H9 (cell line): Measurements from ENCODE around the gene RNF224. TPM values are rescaled to one million over a fixed set of nuclear protein-coding genes. Genes with fewer than 3 reads are reported as not detected.

ENCODE experiments used
- DNase-seq: peaks from one replicate; pipeline ENCODE4 v3.0.0-alpha.2; 2017
- H2AFZ ChIP-seq: one replicate; pipeline ENCODE4 v1.6.1; 2013; ENCODE audit warnings: mild to moderate bottlenecking, low read length, control low read depth, moderate library complexity
- H2AK5ac ChIP-seq: 2 replicates; pipeline ENCODE4 v1.6.1; 2013; ENCODE audit warnings: low read length, control low read depth, mixed read lengths; ENCODE audit not compliant: insufficient read length
- H2BK120ac ChIP-seq: one replicate; pipeline ENCODE4 v1.6.1; 2013; ENCODE audit warnings: low read depth, mild to moderate bottlenecking, low read length, control low read depth, inconsistent platforms; ENCODE audit not compliant: poor library complexity, severe bottlenecking
- H2BK12ac ChIP-seq: 2 replicates; pipeline ENCODE4 v1.6.1; 2013; ENCODE audit warnings: low read length, control low read depth, mixed read lengths, low read depth; ENCODE audit not compliant: insufficient read length
- H2BK15ac ChIP-seq: 2 replicates; pipeline ENCODE4 v1.6.1; 2013; ENCODE audit warnings: low read depth, low read length, control low read depth
- H2BK20ac ChIP-seq: one replicate; pipeline ENCODE4 v1.6.1; 2013; ENCODE audit warnings: low read depth, mild to moderate bottlenecking, low read length, control low read depth, inconsistent platforms; ENCODE audit not compliant: poor library complexity, severe bottlenecking
- H2BK5ac ChIP-seq: 2 replicates; pipeline ENCODE4 v1.6.1; 2013; ENCODE audit warnings: low read length, control low read depth, mixed read lengths; ENCODE audit not compliant: insufficient read length
- H3K14ac ChIP-seq: 2 replicates; pipeline ENCODE4 v1.6.1; 2013; ENCODE audit warnings: low read length, control low read depth; ENCODE audit not compliant: insufficient read depth
- H3K18ac ChIP-seq: 2 replicates; pipeline ENCODE4 v1.6.1; 2013; ENCODE audit warnings: low read depth, mild to moderate bottlenecking, mixed read lengths, low read length, control low read depth; ENCODE audit not compliant: insufficient read length
- H3K23ac ChIP-seq: 2 replicates; pipeline ENCODE4 v1.6.1; 2013; ENCODE audit warnings: low read length, control low read depth, mixed read lengths, low read depth; ENCODE audit not compliant: insufficient read length
- H3K23me2 ChIP-seq: 2 replicates; pipeline ENCODE4 v1.6.1; 2013; ENCODE audit warnings: low read depth, mild to moderate bottlenecking, mixed read lengths, low read length, control low read depth; ENCODE audit not compliant: insufficient read length, poor library complexity, severe bottlenecking
- H3K27ac ChIP-seq: 2 replicates; pipeline ENCODE4 v1.5.1; 2013; ENCODE audit warnings: low read length, control low read depth, mixed read lengths, low read depth; ENCODE audit not compliant: insufficient read length
- H3K27me3 ChIP-seq: 2 replicates; pipeline ENCODE4 v1.6.1; 2013; ENCODE audit warnings: low read length, control low read depth, inconsistent platforms; ENCODE audit not compliant: insufficient read depth
- H3K4ac ChIP-seq: 2 replicates; pipeline ENCODE4 v1.6.1; 2013; ENCODE audit warnings: low read depth, mild to moderate bottlenecking, control low read depth, inconsistent platforms, low read length, moderate library complexity
- H3K4me1 ChIP-seq: 2 replicates; pipeline ENCODE4 v1.6.1; 2013; ENCODE audit warnings: low read length, control low read depth, inconsistent platforms; ENCODE audit not compliant: insufficient read depth
- H3K4me2 ChIP-seq: 2 replicates; pipeline ENCODE4 v1.6.1; 2013; ENCODE audit warnings: low read length, control low read depth, mixed read lengths; ENCODE audit not compliant: insufficient read length, insufficient read depth
- H3K56ac ChIP-seq: 2 replicates; pipeline ENCODE4 v1.6.1; 2013; ENCODE audit warnings: low read depth, mild to moderate bottlenecking, mixed read lengths, low read length, control low read depth; ENCODE audit not compliant: insufficient read length
- H3K79me1 ChIP-seq: 2 replicates; pipeline ENCODE4 v1.6.1; 2013; ENCODE audit warnings: low read depth, mild to moderate bottlenecking, moderate library complexity, low read length, control low read depth, inconsistent platforms; ENCODE audit not compliant: insufficient read depth, poor library complexity, severe bottlenecking
- H3K79me2 ChIP-seq: 2 replicates; pipeline ENCODE4 v1.6.1; 2013; ENCODE audit warnings: low read length, control low read depth, inconsistent platforms; ENCODE audit not compliant: insufficient read depth
- H3K9ac ChIP-seq: 2 replicates; pipeline ENCODE4 v1.6.1; 2013; ENCODE audit warnings: low read length, control low read depth, mixed read lengths; ENCODE audit not compliant: insufficient read length; ENCODE audit errors: extremely low read depth
- H3K9me3 ChIP-seq: one replicate; pipeline ENCODE4 v1.6.1; 2013; ENCODE audit warnings: low read depth, low read length, inconsistent platforms; ENCODE audit not compliant: control insufficient read depth
- H3T11ph ChIP-seq: one replicate; pipeline ENCODE4 v1.6.1; 2013; ENCODE audit warnings: mild to moderate bottlenecking, low read length, control low read depth, inconsistent platforms
- H4K20me1 ChIP-seq: one replicate; pipeline ENCODE4 v1.6.1; 2013; ENCODE audit not compliant: control insufficient read depth, insufficient read length, insufficient read depth
- H4K5ac ChIP-seq: 2 replicates; pipeline ENCODE4 v1.6.1; 2013; ENCODE audit warnings: low read depth, mild to moderate bottlenecking, mixed read lengths, low read length, control low read depth; ENCODE audit not compliant: insufficient read length
- H4K8ac ChIP-seq: replicated peaks from 2 replicates; pipeline ENCODE4 v1.6.1; 2013; ENCODE audit warnings: low read length, control low read depth, mixed read lengths, low read depth; ENCODE audit not compliant: insufficient read length
- H4K91ac ChIP-seq: 2 replicates; pipeline ENCODE4 v1.6.1; 2013; ENCODE audit warnings: low read depth, mild to moderate bottlenecking, moderate library complexity, mixed read lengths, low read length, control low read depth; ENCODE audit not compliant: insufficient read length
- H3K27ac Mint-ChIP-seq, 3 experiments: 2 replicates in 2 of 3; 3 replicates in 1 of 3; pipeline ENCODE4 v1.8.0; 2020 to 2021; ENCODE audit warnings: mixed read lengths in 3 of 3, mild to moderate bottlenecking in 1 of 3, moderate library complexity in 1 of 3
- H3K27me3 Mint-ChIP-seq: 2 replicates; pipeline ENCODE4 v1.8.0; 2021; ENCODE audit warnings: low read depth, mild to moderate bottlenecking, moderate library complexity, mixed read lengths
- H3K36me3 Mint-ChIP-seq, 3 experiments: 2 replicates in 2 of 3; 3 replicates in 1 of 3; pipeline ENCODE4 v1.8.0; 2020 to 2021; ENCODE audit warnings: low read depth in 3 of 3, mixed read lengths in 3 of 3; ENCODE audit not compliant: insufficient read depth in 1 of 3
- H3K4me1 Mint-ChIP-seq, 2 experiments: 2 replicates each; pipeline ENCODE4 v1.8.0; 2020; ENCODE audit warnings: mixed read lengths in 2 of 2
- H3K4me3 Mint-ChIP-seq, 2 experiments: 2 replicates in 1 of 2; 3 replicates in 1 of 2; pipeline ENCODE4 v1.8.0; 2020 to 2021; ENCODE audit warnings: mild to moderate bottlenecking in 2 of 2, mixed read lengths in 2 of 2, moderate library complexity in 1 of 2
- H3K9me3 Mint-ChIP-seq, 2 experiments: 2 replicates in 1 of 2; 3 replicates in 1 of 2; pipeline ENCODE4 v1.8.0; 2020; ENCODE audit warnings: mild to moderate bottlenecking in 2 of 2, mixed read lengths in 2 of 2, moderate library complexity in 1 of 2
- WGBS: extraction: QIAGEN DNeasy Blood & Tissue Kit; methylation state at CpG from one replicate; pipeline ENCODE4 v1.1.7; 2013; ENCODE audit warnings: missing lambda C conversion rate, low lambda C conversion rate, mixed read lengths; ENCODE audit not compliant: insufficient read length; ENCODE audit errors: extremely low coverage; 5-methylcytosine and 5-hydroxymethylcytosine counted together
- total RNA-seq: library from RNA; stranded (reverse); gene quantifications from 2 replicates; pipeline ENCODE4 v1.2.1, GENCODE V29; 2021
- TF ChIP-seq, protein P1 (sequence below): fragments of 200-600 bp; sonication (generic); conservative IDR thresholded peaks from 3 replicates; pipeline ENCODE4 v1.8.0; 2021; ENCODE audit warnings: antibody characterized with exemption, mild to moderate bottlenecking

The RNF224 gene
- total RNA-seq, 1 experiment from 2014 or later = 0.15 TPM

DNA sequence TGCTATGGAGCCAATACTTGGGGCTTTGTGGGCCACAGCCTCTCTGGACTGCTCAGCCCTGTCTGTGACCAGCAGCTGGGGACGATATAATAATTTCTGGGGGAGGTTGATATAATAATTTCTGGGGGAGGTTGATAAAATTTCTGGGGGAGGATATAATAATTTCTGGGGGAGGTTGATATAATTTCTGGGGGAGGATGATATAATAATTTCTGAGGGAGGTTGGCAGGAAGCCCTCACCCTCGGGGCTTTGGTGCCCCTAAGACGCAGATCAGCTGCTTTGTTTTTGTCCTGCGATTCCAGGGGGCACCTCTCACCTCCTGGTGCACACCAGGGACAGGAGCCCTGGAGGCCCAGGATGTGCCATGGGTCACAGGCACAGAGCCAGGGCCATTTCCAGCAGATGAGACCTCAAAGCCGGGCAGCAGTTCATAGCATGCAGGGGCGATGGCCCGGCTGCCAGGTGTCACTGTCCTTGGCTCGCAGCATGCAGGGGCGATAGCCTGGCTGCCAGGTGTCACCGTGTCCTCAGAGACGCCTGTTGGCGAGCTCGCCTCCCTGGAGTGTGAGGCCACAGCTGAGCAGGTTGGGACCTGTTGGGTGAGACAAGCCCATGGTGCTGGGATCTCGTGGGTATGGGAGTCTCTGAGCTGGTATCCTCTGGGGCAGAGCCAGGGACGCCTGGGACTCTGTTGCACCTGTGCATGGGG lies 46.5 kb downstream of the RNF224 start:
- H2BK120ac ChIP-seq = no peak overlapping the region
- H2BK15ac ChIP-seq = no peak overlapping the region
- no peak overlapping the region for H2BK20ac ChIP-seq
- no peak overlapping the region for H4K5ac ChIP-seq
- H3K9ac ChIP-seq = no peak overlapping the region
- H3K27ac ChIP-seq = no peak overlapping the region
- no peak overlapping the region for H2AK5ac ChIP-seq
- no peak overlapping the region for H4K91ac ChIP-seq
- no peaks in the 10 kb centered on the region for H3K27me3 ChIP-seq
- H2AFZ ChIP-seq = no peak overlapping the region
- H2BK12ac ChIP-seq = no peak overlapping the region
- peaks cover 4% of the 10 kb centered on the region for H3K23me2 ChIP-seq
- H3K27ac Mint-ChIP-seq = no peak overlapping the region; a peak in 1 of 7 replicates
- DNase-seq = peak; percentile 28
- H3K79me2 ChIP-seq = no peaks in the 10 kb centered on the region
- no peaks in the 10 kb centered on the region for H3K9me3 ChIP-seq
- WGBS = no CpG with 5 or more reads among the region's 15 CpGs
- peaks cover 20 to 29% of the 10 kb centered on the region in 2 experiments for H3K4me1 Mint-ChIP-seq
- no peaks in the 10 kb centered on the region for H3K79me1 ChIP-seq
- H3K56ac ChIP-seq = no peak overlapping the region
- H3T11ph ChIP-seq = no peak overlapping the region
- H3K4me2 ChIP-seq = no peak overlapping the region
- H2BK5ac ChIP-seq = no peak overlapping the region
- H3K4me3 Mint-ChIP-seq = no peak overlapping the region
- H3K4me1 ChIP-seq = no peaks in the 10 kb centered on the region
- no peak overlapping the region for H3K23ac ChIP-seq
- TF ChIP-seq, protein P1, sequence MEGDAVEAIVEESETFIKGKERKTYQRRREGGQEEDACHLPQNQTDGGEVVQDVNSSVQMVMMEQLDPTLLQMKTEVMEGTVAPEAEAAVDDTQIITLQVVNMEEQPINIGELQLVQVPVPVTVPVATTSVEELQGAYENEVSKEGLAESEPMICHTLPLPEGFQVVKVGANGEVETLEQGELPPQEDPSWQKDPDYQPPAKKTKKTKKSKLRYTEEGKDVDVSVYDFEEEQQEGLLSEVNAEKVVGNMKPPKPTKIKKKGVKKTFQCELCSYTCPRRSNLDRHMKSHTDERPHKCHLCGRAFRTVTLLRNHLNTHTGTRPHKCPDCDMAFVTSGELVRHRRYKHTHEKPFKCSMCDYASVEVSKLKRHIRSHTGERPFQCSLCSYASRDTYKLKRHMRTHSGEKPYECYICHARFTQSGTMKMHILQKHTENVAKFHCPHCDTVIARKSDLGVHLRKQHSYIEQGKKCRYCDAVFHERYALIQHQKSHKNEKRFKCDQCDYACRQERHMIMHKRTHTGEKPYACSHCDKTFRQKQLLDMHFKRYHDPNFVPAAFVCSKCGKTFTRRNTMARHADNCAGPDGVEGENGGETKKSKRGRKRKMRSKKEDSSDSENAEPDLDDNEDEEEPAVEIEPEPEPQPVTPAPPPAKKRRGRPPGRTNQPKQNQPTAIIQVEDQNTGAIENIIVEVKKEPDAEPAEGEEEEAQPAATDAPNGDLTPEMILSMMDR = no peak
- H3K36me3 Mint-ChIP-seq = peaks cover 7 to 22% (median 20%) of the 10 kb centered on the region in 3 experiments; a peak in 6 of 7 replicates
- H3K27me3 Mint-ChIP-seq = no peaks in the 10 kb centered on the region
- H3K4ac ChIP-seq = no peak overlapping the region
- H3K14ac ChIP-seq = no peak overlapping the region
- no peaks in the 10 kb centered on the region; a peak in 1 of 5 replicates for H3K9me3 Mint-ChIP-seq
- no peaks in the 10 kb centered on the region for H4K20me1 ChIP-seq
- no peak overlapping the region for H4K8ac ChIP-seq
- H3K18ac ChIP-seq = no peak overlapping the region
